Measurements from ENCODE around the gene SPRTN. TPM values are rescaled to one million over a fixed set of nuclear protein-coding genes. Genes with fewer than 3 reads are reported as not detected.

The SPRTN gene
- total RNA-seq, 3 donors from 2014 or later: 13.8 to 23.6 (median 15.2) TPM

GRCh38 chr1:231319080-231319479 is 19.0 kb upstream of the SPRTN start:
- H3K27me3 ChIP-seq: no peaks in the 10 kb centered on the region
- no peak overlapping the region for H3K4me3 ChIP-seq
- no peak for DNase-seq (ENCODE audit: low spot score in 2 of 2)
- no peak overlapping the region for H3K27ac ChIP-seq
- intact Hi-C loops (cut with DNase I; ENCODE audit: low total_unique reads): no loop called here
- no peaks in the 10 kb centered on the region for H3K36me3 ChIP-seq
- no peak for TF ChIP-seq POLR2AphosphoS5 (IDR thresholded peaks at IDR 0.05)
- TF ChIP-seq CTCF (IDR thresholded peaks at IDR 0.05): no peak
- TF ChIP-seq POLR2A (IDR thresholded peaks at IDR 0.05): no peak
- H3K4me1 ChIP-seq: no peaks in the 10 kb centered on the region
- H3K9me3 ChIP-seq: no peaks in the 10 kb centered on the region

DNA sequence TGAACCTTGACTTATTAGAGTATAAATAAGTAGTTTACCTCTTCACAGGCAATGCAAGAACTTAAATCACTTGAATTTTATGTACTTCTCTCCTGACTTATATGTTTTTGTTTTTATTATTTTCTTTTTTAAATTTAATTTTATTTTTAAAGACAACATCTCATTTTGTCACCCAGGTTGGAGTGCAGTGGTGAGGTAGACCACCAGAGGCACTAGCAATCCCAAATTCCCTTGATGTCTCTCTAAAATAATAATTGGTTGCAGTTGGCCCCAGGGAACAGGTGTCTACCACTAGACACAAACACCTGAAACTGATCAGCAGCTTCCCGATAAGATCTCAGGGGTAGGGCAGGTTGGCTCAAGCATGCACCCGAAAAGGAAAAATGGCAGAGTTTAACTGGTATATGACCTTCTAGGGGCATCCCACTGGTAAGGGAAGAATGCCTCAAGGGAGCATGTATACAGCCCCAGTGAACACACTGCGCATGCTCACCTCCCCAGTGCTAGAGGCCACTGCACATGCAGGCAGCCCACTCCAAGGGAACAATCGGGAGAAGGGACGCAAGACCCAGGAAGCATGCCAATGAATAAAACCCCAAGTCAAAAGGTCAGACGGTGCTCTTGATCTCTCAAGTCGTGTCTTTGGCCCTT is 15.1 kb upstream of the SPRTN start:
- Histone ChIP-seq H3K27me3 (no peaks in the 10 kb centered on the region), H3K36me3 (no peaks in the 10 kb centered on the region)

GRCh38 chr1:231324660-231325059 is 13.4 kb upstream of the SPRTN start:
- H3K27me3 ChIP-seq: no peaks in the 10 kb centered on the region
- H3K9me3 ChIP-seq: no peaks in the 10 kb centered on the region
- no peak overlapping the region for H3K4me3 ChIP-seq
- no peaks in the 10 kb centered on the region for H3K4me1 ChIP-seq
- no peak for DNase-seq (ENCODE audit: low spot score in 2 of 2)
- no peaks in the 10 kb centered on the region for H3K36me3 ChIP-seq
- intact Hi-C loops (cut with DNase I; ENCODE audit: low total_unique reads): no loop called here
- no peak overlapping the region for H3K27ac ChIP-seq
- TF ChIP-seq POLR2A (IDR thresholded peaks at IDR 0.05): no peak
- no peak for TF ChIP-seq CTCF (IDR thresholded peaks at IDR 0.05)
- no peak for TF ChIP-seq POLR2AphosphoS5 (IDR thresholded peaks at IDR 0.05)

More for the DNA sequence above, 15.1 kb upstream of the SPRTN start:
- DNase-seq (ENCODE audit: low spot score in 2 of 2): no peak
- TF ChIP-seq POLR2A (IDR thresholded peaks at IDR 0.05) (no peak), POLR2AphosphoS5 (IDR thresholded peaks at IDR 0.05) (no peak), CTCF (IDR thresholded peaks at IDR 0.05) (no peak)
- Histone ChIP-seq H3K4me1 (no peaks in the 10 kb centered on the region), H3K4me3 (no peak overlapping the region), H3K27ac (no peak overlapping the region), H3K9me3 (no peaks in the 10 kb centered on the region)
- intact Hi-C loops (cut with DNase I; ENCODE audit: low total_unique reads): no loop called here

DNA sequence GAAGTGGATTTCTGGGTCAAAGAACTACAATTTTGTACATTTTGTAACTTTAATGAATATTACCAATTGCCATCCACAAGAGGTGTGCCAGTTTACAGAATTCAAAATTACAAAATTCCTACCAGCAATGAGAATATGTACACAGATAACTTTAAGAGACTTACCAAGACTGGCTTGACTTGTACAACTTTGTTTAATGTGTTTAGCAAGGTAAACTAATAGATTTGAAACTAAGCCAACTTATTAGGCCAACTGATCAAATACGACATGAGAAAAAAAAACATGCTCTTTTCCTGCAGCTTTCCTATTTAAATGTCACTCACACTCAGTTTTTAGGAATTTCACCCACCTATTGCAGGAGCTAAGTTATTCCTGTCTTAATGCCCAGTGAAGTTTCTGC is 11.8 kb upstream of the SPRTN start:
- intact Hi-C loops (cut with DNase I; ENCODE audit: low total_unique reads): no loop called here
- TF ChIP-seq POLR2AphosphoS5 (IDR thresholded peaks at IDR 0.05) (no peak), CTCF (IDR thresholded peaks at IDR 0.05) (no peak), POLR2A (IDR thresholded peaks at IDR 0.05) (no peak)
- Histone ChIP-seq H3K4me3 (no peak overlapping the region), H3K9me3 (no peaks in the 10 kb centered on the region), H3K36me3 (no peaks in the 10 kb centered on the region), H3K4me1 (no peaks in the 10 kb centered on the region), H3K27me3 (no peaks in the 10 kb centered on the region), H3K27ac (no peak overlapping the region)
- DNase-seq (ENCODE audit: low spot score in 2 of 2): no peak

GRCh38 chr1:231327617-231328016 is 10.5 kb upstream of the SPRTN start:
- no peak overlapping the region for H3K27ac ChIP-seq

More at GRCh38 chr1:231327617-231328016, 10.5 kb upstream of the SPRTN start:
- Histone ChIP-seq H3K27me3 (no peaks in the 10 kb centered on the region), H3K4me1 (no peaks in the 10 kb centered on the region), H3K9me3 (no peaks in the 10 kb centered on the region), H3K36me3 (no peaks in the 10 kb centered on the region), H3K4me3 (no peak overlapping the region)
- TF ChIP-seq POLR2A (IDR thresholded peaks at IDR 0.05) (no peak), CTCF (IDR thresholded peaks at IDR 0.05) (no peak), POLR2AphosphoS5 (IDR thresholded peaks at IDR 0.05) (no peak)
- DNase-seq (ENCODE audit: low spot score in 2 of 2): no peak
- intact Hi-C loops (cut with DNase I; ENCODE audit: low total_unique reads): no loop called here

Data from breast epithelium (tissue), 4 donors.